B cell (primary cell): Measurements from ENCODE around the gene SUSD4.

Experiments
- EZH2 ChIP-seq: IDR thresholded peaks from 2 replicates; pipeline ENCODE4 v1.6.1; 2012; ENCODE audit warnings: borderline replicate concordance, low read depth, mild to moderate bottlenecking, moderate library complexity, low read length; ENCODE audit not compliant: insufficient read depth, poor library complexity, severe bottlenecking
- TF ChIP-seq, protein P1 (sequence below): fragments of 200-600 bp; IDR thresholded peaks from one replicate; pipeline ENCODE4 v1.8.0; 2022; ENCODE audit warnings: antibody characterized with exemption, mild to moderate bottlenecking

DNA sequence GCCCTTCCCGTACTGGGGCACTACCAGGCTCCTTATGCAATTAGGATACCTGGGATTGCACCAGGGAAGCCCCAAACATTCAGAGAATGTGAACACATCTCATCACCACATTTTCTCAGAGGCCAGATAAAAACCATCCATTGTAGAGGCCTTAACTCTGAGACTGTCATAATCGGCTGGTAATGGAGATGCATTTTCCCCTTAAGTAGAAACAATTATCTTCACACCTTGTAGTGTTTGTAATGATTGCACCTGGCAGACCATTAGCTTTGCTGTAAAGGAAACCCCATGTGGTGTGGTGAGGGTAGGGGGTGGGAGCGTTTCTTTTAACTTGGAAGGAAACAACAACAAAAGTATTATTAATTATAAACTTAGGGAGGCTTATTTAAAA, 131.0 kb downstream of the SUSD4 start:
- TF ChIP-seq, protein P1, sequence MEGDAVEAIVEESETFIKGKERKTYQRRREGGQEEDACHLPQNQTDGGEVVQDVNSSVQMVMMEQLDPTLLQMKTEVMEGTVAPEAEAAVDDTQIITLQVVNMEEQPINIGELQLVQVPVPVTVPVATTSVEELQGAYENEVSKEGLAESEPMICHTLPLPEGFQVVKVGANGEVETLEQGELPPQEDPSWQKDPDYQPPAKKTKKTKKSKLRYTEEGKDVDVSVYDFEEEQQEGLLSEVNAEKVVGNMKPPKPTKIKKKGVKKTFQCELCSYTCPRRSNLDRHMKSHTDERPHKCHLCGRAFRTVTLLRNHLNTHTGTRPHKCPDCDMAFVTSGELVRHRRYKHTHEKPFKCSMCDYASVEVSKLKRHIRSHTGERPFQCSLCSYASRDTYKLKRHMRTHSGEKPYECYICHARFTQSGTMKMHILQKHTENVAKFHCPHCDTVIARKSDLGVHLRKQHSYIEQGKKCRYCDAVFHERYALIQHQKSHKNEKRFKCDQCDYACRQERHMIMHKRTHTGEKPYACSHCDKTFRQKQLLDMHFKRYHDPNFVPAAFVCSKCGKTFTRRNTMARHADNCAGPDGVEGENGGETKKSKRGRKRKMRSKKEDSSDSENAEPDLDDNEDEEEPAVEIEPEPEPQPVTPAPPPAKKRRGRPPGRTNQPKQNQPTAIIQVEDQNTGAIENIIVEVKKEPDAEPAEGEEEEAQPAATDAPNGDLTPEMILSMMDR: no peak
- TF ChIP-seq EZH2: no peak
